Activated CD4-positive, alpha-beta T cell treated with anti-CD3 and anti-CD28 coated beads, Interleukin-2, amount 10 ng/mL, durations not matched to agents 24 days and 14 days (primary cell): Measurements from ENCODE around the gene TINAGL1. TPM values are rescaled to one million over a fixed set of nuclear protein-coding genes. Genes with fewer than 3 reads are reported as not detected.
A peak's percentile ranks its signal among the peaks of the same experiment; 100 is the strongest.

ENCODE experiments used
- DNase-seq: peaks from one replicate; pipeline ENCODE4 v3.0.0; 2022
- H3K27ac Mint-ChIP-seq: one replicate; pipeline ENCODE4 v1.8.0; 2022; ENCODE audit warnings: mild to moderate bottlenecking, mixed read lengths
- H3K27me3 Mint-ChIP-seq: one replicate; pipeline ENCODE4 v1.8.0; 2022; ENCODE audit warnings: mixed read lengths
- H3K36me3 Mint-ChIP-seq: one replicate; pipeline ENCODE4 v1.8.0; 2022; ENCODE audit warnings: low read depth, mild to moderate bottlenecking, mixed read lengths
- H3K4me1 Mint-ChIP-seq: one replicate; pipeline ENCODE4 v1.8.0; 2021; ENCODE audit warnings: mixed read lengths
- H3K4me3 Mint-ChIP-seq: one replicate; pipeline ENCODE4 v1.8.0; 2022; ENCODE audit warnings: mild to moderate bottlenecking, moderate library complexity, mixed read lengths
- H3K9me3 Mint-ChIP-seq: one replicate; pipeline ENCODE4 v1.8.0; 2021; ENCODE audit warnings: mixed read lengths
- intact Hi-C: fragments of 100-400 bp; cut with micrococcal nuclease; formaldehyde crosslinking; loops from one replicate; pipeline ENCODE4 v1.15.1; 2023
- total RNA-seq: library from RNA; stranded (reverse); gene quantifications from 2 replicates; pipeline ENCODE4 v1.2.3, GENCODE V29; 2022

Gene TINAGL1
- total RNA-seq, 1 donor from 2014 or later: not detected

GRCh38 chr1:31595836-31596736 is 19.8 kb downstream of the TINAGL1 start:
- no peak for DNase-seq
- no peak overlapping the region for H3K4me3 Mint-ChIP-seq
- intact Hi-C loops: no loop called here
- no peaks in the 10 kb centered on the region for H3K9me3 Mint-ChIP-seq
- no peak overlapping the region for H3K27ac Mint-ChIP-seq
- no peaks in the 10 kb centered on the region for H3K36me3 Mint-ChIP-seq
- no peaks in the 10 kb centered on the region for H3K4me1 Mint-ChIP-seq
- H3K27me3 Mint-ChIP-seq: peaks cover 40% of the 10 kb centered on the region

GRCh38 chr1:31596737-31597097 is 20.4 kb downstream of the TINAGL1 start:
- H3K9me3 Mint-ChIP-seq: no peaks in the 10 kb centered on the region
- no peaks in the 10 kb centered on the region for H3K4me1 Mint-ChIP-seq
- H3K27ac Mint-ChIP-seq: no peak overlapping the region
- DNase-seq: no peak
- peaks cover 43% of the 10 kb centered on the region for H3K27me3 Mint-ChIP-seq
- H3K36me3 Mint-ChIP-seq: no peaks in the 10 kb centered on the region
- intact Hi-C loops: no loop called here
- no peak overlapping the region for H3K4me3 Mint-ChIP-seq

- H3K27ac Mint-ChIP-seq: no peak overlapping the region
- H3K4me3 Mint-ChIP-seq: no peak overlapping the region
- no peaks in the 10 kb centered on the region for H3K9me3 Mint-ChIP-seq
- no peak for DNase-seq
- H3K4me1 Mint-ChIP-seq: no peaks in the 10 kb centered on the region
- intact Hi-C loops: no loop called here
- H3K27me3 Mint-ChIP-seq: peaks cover 40% of the 10 kb centered on the region
- H3K36me3 Mint-ChIP-seq: no peaks in the 10 kb centered on the region
Observed at GRCh38 chr1:31598980-31599379, 22.7 kb downstream of the TINAGL1 start.

GRCh38 chr1:31600641-31601040 is 24.3 kb downstream of the TINAGL1 start:
- H3K4me3 Mint-ChIP-seq: no peak overlapping the region
- H3K4me1 Mint-ChIP-seq: peaks cover under 1% of the 10 kb centered on the region
- intact Hi-C loops: no loop called here
- no peak for DNase-seq
- H3K27me3 Mint-ChIP-seq: peaks cover 37% of the 10 kb centered on the region
- H3K9me3 Mint-ChIP-seq: no peaks in the 10 kb centered on the region
- H3K36me3 Mint-ChIP-seq: no peaks in the 10 kb centered on the region
- H3K27ac Mint-ChIP-seq: no peak overlapping the region

- intact Hi-C loops: no loop called here
- peaks cover 27% of the 10 kb centered on the region for H3K27me3 Mint-ChIP-seq
- no peak for DNase-seq
- H3K4me1 Mint-ChIP-seq: peaks cover 8% of the 10 kb centered on the region
- H3K9me3 Mint-ChIP-seq: no peaks in the 10 kb centered on the region
- no peak overlapping the region for H3K4me3 Mint-ChIP-seq
- no peak overlapping the region for H3K27ac Mint-ChIP-seq
- H3K36me3 Mint-ChIP-seq: no peaks in the 10 kb centered on the region
Observed at GRCh38 chr1:31602081-31602480, 25.8 kb downstream of the TINAGL1 start.

GRCh38 chr1:31605908-31606427 is 29.7 kb downstream of the TINAGL1 start:
- H3K27me3 Mint-ChIP-seq: peaks cover 23% of the 10 kb centered on the region
- no peak for DNase-seq
- no peak overlapping the region for H3K27ac Mint-ChIP-seq
- no peak overlapping the region for H3K4me3 Mint-ChIP-seq
- peaks cover 8% of the 10 kb centered on the region for H3K4me1 Mint-ChIP-seq
- H3K9me3 Mint-ChIP-seq: no peaks in the 10 kb centered on the region
- H3K36me3 Mint-ChIP-seq: no peaks in the 10 kb centered on the region
- intact Hi-C loops: no loop called here

GRCh38 chr1:31607360-31607759 is 31.0 kb downstream of the TINAGL1 start:
- Mint-ChIP-seq H3K36me3 (no peaks in the 10 kb centered on the region), H3K4me1 (peaks cover 11% of the 10 kb centered on the region), H3K27ac (no peak overlapping the region), H3K9me3 (no peaks in the 10 kb centered on the region), H3K4me3 (no peak overlapping the region), H3K27me3 (peaks cover 15% of the 10 kb centered on the region)
- DNase-seq: no peak
- intact Hi-C loops: no loop called here

GRCh38 chr1:31609514-31610118 is 33.3 kb downstream of the TINAGL1 start:
- peaks cover 11% of the 10 kb centered on the region for H3K4me1 Mint-ChIP-seq
- no peak overlapping the region for H3K27ac Mint-ChIP-seq
- no peaks in the 10 kb centered on the region for H3K36me3 Mint-ChIP-seq
- peaks cover 15% of the 10 kb centered on the region for H3K27me3 Mint-ChIP-seq
- H3K9me3 Mint-ChIP-seq: no peaks in the 10 kb centered on the region
- no peak for DNase-seq
- intact Hi-C loops: no loop called here
- H3K4me3 Mint-ChIP-seq: no peak overlapping the region

GRCh38 chr1:31614414-31615005 is 38.2 kb downstream of the TINAGL1 start:
- Mint-ChIP-seq H3K36me3 (no peaks in the 10 kb centered on the region), H3K27me3 (peaks cover 44% of the 10 kb centered on the region), H3K9me3 (no peaks in the 10 kb centered on the region), H3K4me1 (peaks cover 4% of the 10 kb centered on the region), H3K27ac (no peak overlapping the region), H3K4me3 (no peak overlapping the region)
- DNase-seq: no peak
- intact Hi-C loops: no loop called here

GRCh38 chr1:31615414-31615813 is 39.1 kb downstream of the TINAGL1 start:
- H3K4me3 Mint-ChIP-seq: no peak overlapping the region
- peaks cover 39% of the 10 kb centered on the region for H3K27me3 Mint-ChIP-seq
- intact Hi-C loops: no loop called here
- no peaks in the 10 kb centered on the region for H3K9me3 Mint-ChIP-seq
- no peak for DNase-seq
- H3K27ac Mint-ChIP-seq: no peak overlapping the region
- H3K36me3 Mint-ChIP-seq: no peaks in the 10 kb centered on the region
- peaks cover 4% of the 10 kb centered on the region for H3K4me1 Mint-ChIP-seq

GRCh38 chr1:31615939-31616338 is 39.6 kb downstream of the TINAGL1 start:
- Mint-ChIP-seq H3K36me3 (no peaks in the 10 kb centered on the region), H3K27me3 (peaks cover 35% of the 10 kb centered on the region), H3K9me3 (no peaks in the 10 kb centered on the region), H3K4me1 (peaks cover 4% of the 10 kb centered on the region), H3K27ac (no peak overlapping the region), H3K4me3 (no peak overlapping the region)
- no peak for DNase-seq
- intact Hi-C loops: no loop called here

- Mint-ChIP-seq H3K27me3 (peaks cover 33% of the 10 kb centered on the region), H3K27ac (no peak within 1 kb of the TSS), H3K36me3 (no peaks in the 10 kb centered on the region), H3K9me3 (no peaks in the 10 kb centered on the region), H3K4me3 (peak within 1 kb of the TSS; percentile 32), H3K4me1 (peaks cover 2% of the 10 kb centered on the region)
- intact Hi-C loops: no loop called here
- DNase-seq: no peak
Observed at GRCh38 chr1:31617218-31617915, 41.1 kb downstream of the TINAGL1 start, which contains the start of gene HCRTR1. Gene HCRTR1, plus strand, starts transcription at chr1:31617689. Its CDS starts 1,504 bp downstream, at chr1:31619193.

GRCh38 chr1:31617916-31618746 is 41.8 kb downstream of the TINAGL1 start:
- Mint-ChIP-seq H3K27me3 (peaks cover 30% of the 10 kb centered on the region), H3K4me3 (no peak overlapping the region), H3K36me3 (no peaks in the 10 kb centered on the region), H3K27ac (no peak overlapping the region), H3K4me1 (peaks cover 2% of the 10 kb centered on the region), H3K9me3 (no peaks in the 10 kb centered on the region)
- DNase-seq: peak; percentile 81
- intact Hi-C loops: loop anchor here (1.0 kb wide), 1 partner anchor 54 kb away; no protein-coding TSS in a partner anchor
